ENCODE results near the gene LRMDA. TPM values are rescaled to one million over a fixed set of nuclear protein-coding genes. Genes with fewer than 3 reads are reported as not detected.

The LRMDA gene
- total RNA-seq, 3 donors from 2014 or later (not counting 1 experiment from before 2014, with no cell fraction given) = 1.4 to 2.4 (median 2.1) TPM

- Histone ChIP-seq H3K9me3 (ENCODE audit: control insufficient read depth, insufficient read depth, low read length) (no peaks in the 10 kb centered on the region), H3K4me1 (ENCODE audit: control insufficient read depth, insufficient read depth, low read length) (no peaks in the 10 kb centered on the region), H3K27ac (ENCODE audit: low read length) (no peak overlapping the region), H3K4me3 (ENCODE audit: low read length) (no peak overlapping the region), H3K27me3 (ENCODE audit: control insufficient read depth, insufficient read depth, low read length) (no peaks in the 10 kb centered on the region), H3K36me3 (ENCODE audit: control insufficient read depth, insufficient read depth, low read length) (no peaks in the 10 kb centered on the region)
- no peaks in the 10 kb centered on the region for H3K27me3 Mint-ChIP-seq (ENCODE audit: low read depth in 2 of 2)
- intact Hi-C loops (cut with micrococcal nuclease) = no loop called here
- TF ChIP-seq, protein P1, sequence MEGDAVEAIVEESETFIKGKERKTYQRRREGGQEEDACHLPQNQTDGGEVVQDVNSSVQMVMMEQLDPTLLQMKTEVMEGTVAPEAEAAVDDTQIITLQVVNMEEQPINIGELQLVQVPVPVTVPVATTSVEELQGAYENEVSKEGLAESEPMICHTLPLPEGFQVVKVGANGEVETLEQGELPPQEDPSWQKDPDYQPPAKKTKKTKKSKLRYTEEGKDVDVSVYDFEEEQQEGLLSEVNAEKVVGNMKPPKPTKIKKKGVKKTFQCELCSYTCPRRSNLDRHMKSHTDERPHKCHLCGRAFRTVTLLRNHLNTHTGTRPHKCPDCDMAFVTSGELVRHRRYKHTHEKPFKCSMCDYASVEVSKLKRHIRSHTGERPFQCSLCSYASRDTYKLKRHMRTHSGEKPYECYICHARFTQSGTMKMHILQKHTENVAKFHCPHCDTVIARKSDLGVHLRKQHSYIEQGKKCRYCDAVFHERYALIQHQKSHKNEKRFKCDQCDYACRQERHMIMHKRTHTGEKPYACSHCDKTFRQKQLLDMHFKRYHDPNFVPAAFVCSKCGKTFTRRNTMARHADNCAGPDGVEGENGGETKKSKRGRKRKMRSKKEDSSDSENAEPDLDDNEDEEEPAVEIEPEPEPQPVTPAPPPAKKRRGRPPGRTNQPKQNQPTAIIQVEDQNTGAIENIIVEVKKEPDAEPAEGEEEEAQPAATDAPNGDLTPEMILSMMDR (IDR thresholded peaks at IDR 0.05) = no peak
- H3K36me3 Mint-ChIP-seq = no peaks in the 10 kb centered on the region
- no peak overlapping the region for H3K4me3 Mint-ChIP-seq
- DNase-seq = no peak
- ATAC-seq = no peak
- H3K9me3 Mint-ChIP-seq = no peaks in the 10 kb centered on the region
- no peaks in the 10 kb centered on the region for H3K4me1 Mint-ChIP-seq
- 77% methylated on average over 2 of the region's 3 CpGs for WGBS (ENCODE audit: insufficient coverage)
- no peak overlapping the region for H3K27ac Mint-ChIP-seq
These were observed 1029.6 kb downstream of the LRMDA start for GRCh38 chr10:76461024-76461423.

DNA sequence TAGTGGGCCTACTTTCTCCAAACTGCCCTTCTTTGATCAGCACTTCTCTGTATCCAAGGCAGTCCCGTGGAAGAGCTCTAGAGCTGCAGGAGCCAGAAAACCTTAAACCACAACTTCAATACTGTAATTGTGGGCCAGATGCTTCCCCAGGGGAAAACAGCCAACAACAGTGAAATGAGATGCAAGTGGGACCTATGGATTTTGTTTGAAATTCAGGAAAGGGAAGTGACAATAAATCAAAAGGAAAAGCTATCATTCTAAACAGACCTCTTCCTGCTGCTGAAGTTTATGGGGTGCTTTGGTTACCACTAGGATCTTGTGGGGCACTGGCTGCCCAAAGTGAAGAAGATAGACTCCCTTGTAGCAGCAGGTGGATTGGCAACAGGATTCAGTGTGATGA is 1031.7 kb downstream of the LRMDA start:
- Histone ChIP-seq H3K4me3 (ENCODE audit: low read length) (no peak overlapping the region), H3K27me3 (ENCODE audit: control insufficient read depth, insufficient read depth, low read length) (no peaks in the 10 kb centered on the region), H3K9me3 (ENCODE audit: control insufficient read depth, insufficient read depth, low read length) (no peaks in the 10 kb centered on the region), H3K36me3 (ENCODE audit: control insufficient read depth, insufficient read depth, low read length) (no peaks in the 10 kb centered on the region), H3K4me1 (ENCODE audit: control insufficient read depth, insufficient read depth, low read length) (no peaks in the 10 kb centered on the region), H3K27ac (ENCODE audit: low read length) (no peak overlapping the region)
- H3K27me3 Mint-ChIP-seq (ENCODE audit: low read depth in 2 of 2) = no peaks in the 10 kb centered on the region
- intact Hi-C loops (cut with micrococcal nuclease) = no loop called here
- ATAC-seq (no peak), DNase-seq (no peak)
- no peaks in the 10 kb centered on the region for H3K9me3 Mint-ChIP-seq
- TF ChIP-seq, protein P1 (IDR thresholded peaks at IDR 0.05) = no peak
- H3K4me3 Mint-ChIP-seq = no peak overlapping the region
- no peaks in the 10 kb centered on the region for H3K36me3 Mint-ChIP-seq
- no CpG with 5 or more reads among the region's 1 CpG for WGBS (ENCODE audit: insufficient coverage)
- no peak overlapping the region for H3K27ac Mint-ChIP-seq
- no peaks in the 10 kb centered on the region for H3K4me1 Mint-ChIP-seq

DNA sequence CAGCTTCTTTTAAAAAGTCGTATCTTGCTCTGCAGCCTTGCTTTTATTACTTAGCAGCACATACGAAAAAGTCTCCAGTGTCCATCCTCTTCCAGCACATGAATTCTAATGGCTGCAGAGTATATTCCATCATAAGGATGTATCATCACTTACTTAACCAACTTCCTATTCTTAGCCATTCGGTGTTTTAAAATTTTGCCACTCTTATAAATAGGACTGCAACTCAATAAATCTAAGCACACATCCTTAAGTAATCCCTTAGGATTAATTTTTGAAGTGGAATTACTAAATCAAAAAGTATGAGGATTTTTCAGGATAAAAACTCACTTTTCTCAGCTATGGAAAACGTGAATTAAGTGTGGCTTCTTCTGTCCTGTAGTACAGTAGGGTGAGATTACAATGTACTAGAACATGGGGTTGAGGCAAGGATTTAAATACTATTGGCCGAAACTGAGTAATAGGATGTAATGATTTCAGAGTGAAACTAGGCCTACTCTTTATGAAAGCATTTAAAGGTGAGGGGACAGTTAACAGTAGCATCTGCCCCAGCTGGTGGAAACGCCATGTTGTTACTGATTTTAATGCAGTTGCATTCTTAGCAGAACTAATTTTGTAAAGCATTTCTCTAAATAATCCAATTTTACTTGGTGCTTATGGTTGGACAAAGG is 1035.5 kb downstream of the LRMDA start:
- H3K4me1 Mint-ChIP-seq = no peaks in the 10 kb centered on the region
- no peaks in the 10 kb centered on the region for H3K36me3 Mint-ChIP-seq
- TF ChIP-seq, protein P1 (IDR thresholded peaks at IDR 0.05) = no peak
- no peaks in the 10 kb centered on the region for H3K36me3 ChIP-seq (ENCODE audit: control insufficient read depth, insufficient read depth, low read length)
- H3K27me3 ChIP-seq (ENCODE audit: control insufficient read depth, insufficient read depth, low read length) = no peaks in the 10 kb centered on the region
- H3K4me1 ChIP-seq (ENCODE audit: control insufficient read depth, insufficient read depth, low read length) = no peaks in the 10 kb centered on the region
- no peaks in the 10 kb centered on the region for H3K27me3 Mint-ChIP-seq (ENCODE audit: low read depth in 2 of 2)
- no peaks in the 10 kb centered on the region for H3K9me3 ChIP-seq (ENCODE audit: control insufficient read depth, insufficient read depth, low read length)
- H3K27ac ChIP-seq (ENCODE audit: low read length) = no peak overlapping the region
- 83% methylated on average over 6 of the region's 6 CpGs for WGBS (ENCODE audit: insufficient coverage)
- H3K27ac Mint-ChIP-seq = no peak overlapping the region
- ATAC-seq = no peak
- no peak overlapping the region for H3K4me3 Mint-ChIP-seq
- H3K4me3 ChIP-seq (ENCODE audit: low read length) = no peak overlapping the region
- H3K9me3 Mint-ChIP-seq = no peaks in the 10 kb centered on the region
- intact Hi-C loops (cut with micrococcal nuclease) = no loop called here
- no peak for DNase-seq

- no peak for ATAC-seq
- no peaks in the 10 kb centered on the region for H3K36me3 ChIP-seq (ENCODE audit: control insufficient read depth, insufficient read depth, low read length)
These were observed 1038.3 kb downstream of the LRMDA start for GRCh38 chr10:76469675-76470074.

More at GRCh38 chr10:76469675-76470074, 1038.3 kb downstream of the LRMDA start:
- Histone ChIP-seq H3K4me3 (ENCODE audit: low read length) (no peak overlapping the region), H3K27ac (ENCODE audit: low read length) (no peak overlapping the region), H3K4me1 (ENCODE audit: control insufficient read depth, insufficient read depth, low read length) (no peaks in the 10 kb centered on the region), H3K9me3 (ENCODE audit: control insufficient read depth, insufficient read depth, low read length) (no peaks in the 10 kb centered on the region), H3K27me3 (ENCODE audit: control insufficient read depth, insufficient read depth, low read length) (no peaks in the 10 kb centered on the region)
- H3K27me3 Mint-ChIP-seq (ENCODE audit: low read depth in 2 of 2) = no peaks in the 10 kb centered on the region
- H3K9me3 Mint-ChIP-seq = no peaks in the 10 kb centered on the region
- H3K27ac Mint-ChIP-seq = no peak overlapping the region
- no peaks in the 10 kb centered on the region for H3K36me3 Mint-ChIP-seq
- no peak for DNase-seq
- H3K4me3 Mint-ChIP-seq = no peak overlapping the region
- TF ChIP-seq, protein P1 (IDR thresholded peaks at IDR 0.05) = no peak
- intact Hi-C loops (cut with micrococcal nuclease) = no loop called here
- H3K4me1 Mint-ChIP-seq = no peaks in the 10 kb centered on the region

Measured in natural killer cell (primary cell).